HG03196 (cell line): Measurements from ENCODE around the gene NIPA2.

ENCODE experiments used
- ATAC-seq: cut with Tn5 transposase; IDR thresholded peaks from one replicate; pipeline ENCODE4 v1.9.1; 2021; ENCODE audit not compliant: unreplicated experiment

Gene NIPA2

GRCh38 chr15:22831473-22831872 lies 7.0 kb upstream of the NIPA2 start:
- ATAC-seq: no peak

GRCh38 chr15:22839046-22839695 lies 705 bp downstream of the NIPA2 start:
- peak; percentile 3 for ATAC-seq

GRCh38 chr15:22844421-22845288 lies 6.2 kb downstream of the NIPA2 start:
- ATAC-seq: no peak

- no peak for ATAC-seq
Measured at GRCh38 chr15:22845289-22845900, 6.9 kb downstream of the NIPA2 start.

GRCh38 chr15:22846073-22846472 lies 7.6 kb downstream of the NIPA2 start:
- no peak for ATAC-seq

GRCh38 chr15:22850055-22850454 lies 11.6 kb downstream of the NIPA2 start:
- no peak for ATAC-seq

GRCh38 chr15:22851513-22851912 lies 13.0 kb downstream of the NIPA2 start:
- no peak for ATAC-seq

GRCh38 chr15:22855791-22856190 lies 17.3 kb downstream of the NIPA2 start:
- ATAC-seq: no peak

GRCh38 chr15:22856659-22857058 lies 18.2 kb downstream of the NIPA2 start:
- ATAC-seq: no peak

- no peak for ATAC-seq
Measured at GRCh38 chr15:22861161-22861560, 22.7 kb downstream of the NIPA2 start.

GRCh38 chr15:22863356-22863755 lies 24.9 kb downstream of the NIPA2 start:
- no peak for ATAC-seq

- ATAC-seq: no peak
Measured at GRCh38 chr15:22866079-22866478, 27.6 kb downstream of the NIPA2 start.

- ATAC-seq: no peak
Measured at GRCh38 chr15:22867886-22868285, 29.4 kb downstream of the NIPA2 start.

GRCh38 chr15:22868495-22868894 lies 30.0 kb downstream of the NIPA2 start:
- no peak for ATAC-seq

GRCh38 chr15:22868928-22869327 lies 30.5 kb downstream of the NIPA2 start:
- no peak for ATAC-seq

- ATAC-seq: no peak
Measured at GRCh38 chr15:22869856-22870255, 31.4 kb downstream of the NIPA2 start.

- ATAC-seq: no peak
Measured at GRCh38 chr15:22870865-22871264, 32.4 kb downstream of the NIPA2 start.

- no peak for ATAC-seq
Measured at GRCh38 chr15:22871481-22872086, 33.1 kb downstream of the NIPA2 start.

GRCh38 chr15:22872936-22873701 lies 34.7 kb downstream of the NIPA2 start:
- no peak for ATAC-seq

- no peak for ATAC-seq
Measured at GRCh38 chr15:22873841-22874240, 35.4 kb downstream of the NIPA2 start.

- no peak for ATAC-seq
Measured at GRCh38 chr15:22874256-22874655, 35.8 kb downstream of the NIPA2 start.
